RWPE2 (cell line): ENCODE measurements around the gene ZNF865.

ENCODE experiments used
- ATAC-seq: fragments of 200-7000 bp; cut with Tn5 transposase; 3 replicates; pipeline ENCODE4 v1.9.1; 2021; ENCODE audit warnings: low read depth
- DNase-seq: peaks from one replicate; pipeline ENCODE4 v3.0.0-alpha.2; 2020; ENCODE audit warnings: low spot score
- H3K27ac ChIP-seq: fragments of 450-650 bp; 2 replicates; pipeline ENCODE4 v1.5.1; 2017; ENCODE audit warnings: mild to moderate bottlenecking; ENCODE audit not compliant: poor library complexity, severe bottlenecking
- H3K27me3 ChIP-seq: fragments of 250-450 bp; sonication (Bioruptor Pico); 2 replicates; pipeline ENCODE4 v1.5.1; 2021; ENCODE audit warnings: mild to moderate bottlenecking, moderate library complexity; ENCODE audit not compliant: insufficient read depth, poor library complexity, severe bottlenecking
- H3K36me3 ChIP-seq: fragments of 250-450 bp; sonication (Bioruptor Pico); 2 replicates; pipeline ENCODE4 v1.5.1; 2020; ENCODE audit warnings: low read depth, mild to moderate bottlenecking, moderate library complexity
- H3K4me1 ChIP-seq: fragments of 250-450 bp; sonication (Bioruptor Pico); 2 replicates; pipeline ENCODE4 v1.5.1; 2021; ENCODE audit warnings: mild to moderate bottlenecking, moderate library complexity; ENCODE audit not compliant: insufficient read depth, poor library complexity, severe bottlenecking
- H3K4me3 ChIP-seq: fragments of 250-450 bp; sonication (Bioruptor Pico); 2 replicates; pipeline ENCODE4 v1.5.1; 2021; ENCODE audit warnings: mild to moderate bottlenecking, moderate library complexity; ENCODE audit not compliant: severe bottlenecking
- H3K9me3 ChIP-seq: fragments of 250-450 bp; sonication (Bioruptor Pico); 2 replicates; pipeline ENCODE4 v1.5.1; 2021; ENCODE audit warnings: mild to moderate bottlenecking, moderate library complexity; ENCODE audit not compliant: severe bottlenecking
- TF ChIP-seq, protein P1 (sequence below): fragments of 450-650 bp; IDR thresholded peaks from one replicate; pipeline ENCODE4 v1.5.1; 2017; ENCODE audit warnings: mild to moderate bottlenecking, moderate library complexity; ENCODE audit not compliant: poor library complexity, severe bottlenecking

The ZNF865 gene

DNA sequence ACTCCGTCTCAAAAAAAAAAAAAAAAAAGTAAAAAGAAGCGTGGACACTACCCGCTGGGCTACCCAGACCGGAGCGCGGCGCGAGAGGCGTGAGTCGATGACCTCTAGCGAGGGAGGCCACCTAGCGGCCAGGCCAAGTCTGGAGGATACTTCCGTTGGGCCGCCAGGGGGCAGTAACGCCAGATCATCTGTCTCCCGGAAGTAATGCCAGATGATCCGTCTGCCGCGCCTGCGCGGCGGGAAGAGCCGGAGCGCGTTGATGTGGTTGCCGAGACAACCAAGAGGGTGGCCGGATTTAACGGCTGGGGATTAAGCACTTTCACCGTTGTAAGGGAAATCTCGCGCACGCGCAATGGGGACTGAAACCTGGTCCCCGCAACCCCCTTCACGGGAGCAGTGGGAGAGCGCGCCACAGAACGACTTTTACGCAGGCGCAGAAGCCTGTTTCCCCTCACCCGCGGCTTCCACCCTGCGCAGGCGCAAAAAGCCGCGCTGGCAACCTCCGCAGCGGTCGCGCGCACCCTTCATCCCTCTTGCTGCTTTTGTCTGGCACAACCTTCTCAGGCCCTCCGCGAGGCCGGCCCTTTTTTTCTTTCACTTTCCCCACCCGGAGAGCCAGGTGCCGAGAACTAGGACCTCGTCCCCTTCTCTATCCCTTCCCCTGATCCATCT is 48.3 kb downstream of the ZNF865 start:
- Histone ChIP-seq H3K36me3 (peaks cover 15% of the 10 kb centered on the region), H3K27ac (peak overlapping the region; percentile 93), H3K9me3 (no peaks in the 10 kb centered on the region), H3K27me3 (no peaks in the 10 kb centered on the region), H3K4me1 (peaks cover 4% of the 10 kb centered on the region), H3K4me3 (peak overlapping the region; percentile 78)
- TF ChIP-seq, protein P1, sequence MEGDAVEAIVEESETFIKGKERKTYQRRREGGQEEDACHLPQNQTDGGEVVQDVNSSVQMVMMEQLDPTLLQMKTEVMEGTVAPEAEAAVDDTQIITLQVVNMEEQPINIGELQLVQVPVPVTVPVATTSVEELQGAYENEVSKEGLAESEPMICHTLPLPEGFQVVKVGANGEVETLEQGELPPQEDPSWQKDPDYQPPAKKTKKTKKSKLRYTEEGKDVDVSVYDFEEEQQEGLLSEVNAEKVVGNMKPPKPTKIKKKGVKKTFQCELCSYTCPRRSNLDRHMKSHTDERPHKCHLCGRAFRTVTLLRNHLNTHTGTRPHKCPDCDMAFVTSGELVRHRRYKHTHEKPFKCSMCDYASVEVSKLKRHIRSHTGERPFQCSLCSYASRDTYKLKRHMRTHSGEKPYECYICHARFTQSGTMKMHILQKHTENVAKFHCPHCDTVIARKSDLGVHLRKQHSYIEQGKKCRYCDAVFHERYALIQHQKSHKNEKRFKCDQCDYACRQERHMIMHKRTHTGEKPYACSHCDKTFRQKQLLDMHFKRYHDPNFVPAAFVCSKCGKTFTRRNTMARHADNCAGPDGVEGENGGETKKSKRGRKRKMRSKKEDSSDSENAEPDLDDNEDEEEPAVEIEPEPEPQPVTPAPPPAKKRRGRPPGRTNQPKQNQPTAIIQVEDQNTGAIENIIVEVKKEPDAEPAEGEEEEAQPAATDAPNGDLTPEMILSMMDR = peak; percentile 99
- DNase-seq (peak; percentile 96), ATAC-seq (peak; percentile 43)

DNA sequence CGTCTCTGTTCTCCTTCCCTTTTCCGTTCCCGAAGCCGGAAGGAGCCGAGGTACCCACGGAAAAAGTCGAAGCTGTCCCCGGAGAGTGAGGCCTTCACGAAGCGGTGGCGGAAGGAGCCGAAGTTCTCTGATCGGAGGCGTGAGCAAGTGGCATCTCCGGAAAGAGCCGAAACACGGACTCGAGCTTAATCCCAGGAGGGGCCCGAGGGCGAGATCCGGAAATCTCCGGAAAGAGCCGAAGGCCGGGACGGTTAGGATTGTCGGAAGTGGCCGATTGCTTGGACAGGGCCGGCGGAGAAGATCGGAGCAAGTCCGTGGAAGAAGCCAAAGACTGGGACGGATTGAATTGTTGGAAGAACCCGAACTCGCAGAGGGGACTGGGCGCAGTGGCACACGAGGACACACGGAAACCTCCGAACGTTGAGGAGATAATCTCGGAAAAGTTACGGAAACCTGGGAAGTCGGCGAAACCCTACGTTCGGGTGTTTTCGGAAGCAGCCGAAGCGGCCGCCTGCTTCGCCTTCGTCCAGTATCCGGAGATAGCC is 48.9 kb downstream of the ZNF865 start:
- Histone ChIP-seq H3K27ac (peak overlapping the region; percentile 93), H3K36me3 (peaks cover 21% of the 10 kb centered on the region), H3K4me1 (peaks cover 4% of the 10 kb centered on the region), H3K27me3 (no peaks in the 10 kb centered on the region), H3K4me3 (peak overlapping the region; percentile 78), H3K9me3 (no peaks in the 10 kb centered on the region)
- peak; percentile 99 for DNase-seq
- TF ChIP-seq, protein P1 = no peak
- ATAC-seq = peak; percentile 76

DNA sequence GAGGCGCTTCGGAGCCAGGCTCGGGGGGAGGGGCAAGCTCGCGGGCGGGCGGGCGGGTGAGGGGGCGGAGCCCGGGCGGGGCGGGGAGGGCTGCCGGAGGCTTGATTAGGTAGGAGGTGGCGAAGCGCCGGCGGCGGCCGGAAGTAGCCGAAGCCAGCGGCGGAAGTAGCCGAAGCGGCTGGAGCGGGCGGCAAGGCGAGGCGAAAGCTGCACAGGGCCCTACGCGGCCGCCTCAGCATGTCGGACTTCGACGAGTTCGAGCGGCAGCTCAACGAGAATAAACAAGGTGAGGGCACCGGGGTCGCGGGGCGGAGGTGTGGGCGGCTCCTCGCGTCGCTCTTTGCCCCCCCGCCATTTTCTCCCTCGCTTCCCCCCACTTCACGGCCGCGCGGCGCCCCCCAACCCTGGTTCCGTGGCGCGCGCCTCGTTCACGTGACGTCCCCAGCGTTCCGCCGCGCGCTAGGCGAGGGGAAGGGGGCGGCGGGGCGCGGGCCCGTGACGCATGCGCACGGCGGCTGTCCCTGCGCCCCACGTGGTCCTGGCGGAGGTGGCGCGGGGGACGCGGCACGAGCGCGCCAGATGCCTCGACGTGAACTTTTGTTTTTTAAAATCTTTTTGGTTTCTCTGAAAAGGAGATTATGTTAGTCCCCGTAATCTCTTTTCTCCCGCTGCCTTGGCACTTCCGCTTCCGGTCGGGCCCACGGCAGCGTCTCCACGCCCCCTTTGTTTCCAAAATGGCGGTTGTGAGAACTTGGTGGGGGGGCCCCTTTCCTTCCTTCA is 49.6 kb downstream of the ZNF865 start, which contains the start of gene U2AF2:
TSS of gene U2AF2 (plus strand) at position 168 of the 780 bp plus-strand sequence. CDS start at position 238, 70 bp downstream.
- DNase-seq (peak; percentile 90), ATAC-seq (peak; percentile 53)
- TF ChIP-seq, protein P1 = no peak
- H3K27me3 ChIP-seq = no peaks in the 10 kb centered on the region
- peaks cover 4% of the 10 kb centered on the region for H3K4me1 ChIP-seq
- H3K4me3 ChIP-seq = peak within 1 kb of the TSS; percentile 78
- H3K27ac ChIP-seq = peak within 1 kb of the TSS; percentile 93
- no peaks in the 10 kb centered on the region for H3K9me3 ChIP-seq
- H3K36me3 ChIP-seq = peaks cover 27% of the 10 kb centered on the region

DNA sequence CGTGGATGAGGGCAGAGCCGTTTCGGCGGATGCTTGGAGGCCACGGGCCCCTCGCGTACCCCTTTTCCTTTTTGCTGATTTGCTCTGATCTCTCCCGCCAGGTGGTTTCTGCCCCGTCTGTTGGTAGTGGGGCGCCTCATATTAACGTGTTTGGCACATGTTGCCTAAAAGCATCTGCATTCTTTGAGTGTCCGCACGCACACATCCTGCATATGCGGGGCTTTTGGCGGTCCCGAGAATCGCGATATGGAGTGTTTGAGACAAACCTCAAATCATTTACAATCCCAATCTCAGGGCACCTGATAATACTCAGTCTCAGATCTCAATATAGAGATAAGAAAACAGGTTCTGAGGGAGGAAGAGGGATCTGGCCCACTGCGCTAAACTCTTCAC is 50.2 kb downstream of the ZNF865 start:
- H3K27me3 ChIP-seq = no peaks in the 10 kb centered on the region
- ATAC-seq (no peak), DNase-seq (no peak)
- H3K9me3 ChIP-seq = no peaks in the 10 kb centered on the region
- peak overlapping the region; percentile 93 for H3K27ac ChIP-seq
- peak overlapping the region; percentile 78 for H3K4me3 ChIP-seq
- TF ChIP-seq, protein P1 = no peak
- peaks cover 4% of the 10 kb centered on the region for H3K4me1 ChIP-seq
- peaks cover 33% of the 10 kb centered on the region for H3K36me3 ChIP-seq
